Fibroblast of peridontal ligament (primary cell): ENCODE results near the gene RBFOX2.
A peak's percentile ranks its signal among the peaks of the same experiment; 100 is the strongest.

Source experiments
- DNase-seq: peaks from one replicate; pipeline ENCODE4 v3.0.0-alpha.2; 2010; ENCODE audit errors: extremely low read depth

Gene RBFOX2

DNA sequence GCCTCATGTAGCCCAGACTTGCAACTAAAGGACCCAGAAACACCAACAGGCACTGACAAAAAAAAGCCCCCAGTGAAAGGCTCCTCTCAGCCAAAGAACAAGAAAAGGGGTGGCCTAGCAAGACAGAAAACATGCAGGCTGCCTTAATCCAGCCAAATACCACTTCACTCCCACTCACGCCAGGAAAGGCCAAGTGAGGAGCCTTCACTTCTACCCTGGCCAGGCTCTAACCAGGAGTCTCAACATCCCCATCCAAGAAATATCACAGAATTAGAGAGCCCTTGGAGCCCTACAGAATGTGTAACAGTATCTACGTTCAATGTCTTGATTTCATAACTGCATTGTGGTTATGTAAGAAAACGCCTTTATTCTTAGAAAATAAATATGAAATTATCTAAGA, 162.0 kb downstream of the RBFOX2 start:
- peak; percentile 48 for DNase-seq

GRCh38 chr22:35864545-35865165, 164.0 kb downstream of the RBFOX2 start:
- DNase-seq = peak; percentile 36

DNA sequence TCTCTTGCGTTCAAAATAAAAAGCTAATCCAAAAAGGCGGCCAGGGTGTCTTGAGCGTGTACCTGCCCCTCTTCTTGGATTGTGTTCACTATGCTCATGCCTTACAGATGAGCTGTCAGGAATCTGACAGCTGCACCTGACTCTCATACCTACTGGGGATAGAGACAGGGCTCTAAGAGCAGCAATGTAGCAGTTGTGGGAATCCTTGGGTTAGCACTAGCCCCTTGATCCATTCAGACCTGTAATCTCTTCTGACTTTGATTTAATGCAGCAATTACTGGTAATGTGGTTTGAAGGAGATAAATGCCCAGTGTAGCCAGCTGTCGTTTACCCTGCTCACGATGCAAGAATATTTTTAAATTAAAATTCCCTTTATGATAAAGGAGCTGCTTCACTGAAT, 165.2 kb downstream of the RBFOX2 start:
- DNase-seq = no peak

DNA sequence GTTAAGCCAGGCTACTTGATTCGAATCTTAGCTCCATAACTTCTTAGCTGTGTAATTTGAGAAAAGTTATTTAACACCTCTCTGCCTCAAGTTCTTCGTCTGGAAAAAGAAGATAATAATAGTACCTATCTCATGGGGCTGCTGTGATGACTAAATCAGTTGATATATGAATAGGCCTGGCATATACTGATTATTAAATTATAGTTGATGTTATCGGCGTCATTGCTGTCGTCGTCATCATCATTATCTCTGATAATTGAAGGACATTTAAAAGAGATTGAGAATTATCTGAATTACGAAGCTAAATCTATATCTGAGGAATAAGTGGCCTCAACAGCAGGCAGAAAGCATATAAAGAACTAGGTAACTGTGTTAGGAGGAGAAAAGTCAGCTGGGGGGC, 165.9 kb downstream of the RBFOX2 start:
- DNase-seq = no peak

DNA sequence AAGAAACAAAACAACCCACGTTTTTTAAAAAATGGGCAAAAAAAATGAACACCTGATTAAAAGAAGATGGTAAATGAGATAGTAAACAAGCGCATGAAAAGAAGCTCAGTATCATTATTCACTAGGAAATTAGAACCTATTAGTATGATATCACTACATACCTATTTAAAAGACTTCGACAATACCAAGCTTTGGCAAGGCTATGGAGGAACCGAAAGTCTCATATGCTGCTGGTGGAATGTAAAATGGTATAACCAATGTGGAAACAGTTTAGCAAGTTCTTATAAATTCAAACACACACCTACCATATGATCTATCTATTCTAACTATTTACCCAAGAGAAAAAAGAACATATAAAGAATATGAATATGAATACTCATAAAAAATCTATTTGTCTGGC, 167.2 kb downstream of the RBFOX2 start:
- DNase-seq = no peak

DNA sequence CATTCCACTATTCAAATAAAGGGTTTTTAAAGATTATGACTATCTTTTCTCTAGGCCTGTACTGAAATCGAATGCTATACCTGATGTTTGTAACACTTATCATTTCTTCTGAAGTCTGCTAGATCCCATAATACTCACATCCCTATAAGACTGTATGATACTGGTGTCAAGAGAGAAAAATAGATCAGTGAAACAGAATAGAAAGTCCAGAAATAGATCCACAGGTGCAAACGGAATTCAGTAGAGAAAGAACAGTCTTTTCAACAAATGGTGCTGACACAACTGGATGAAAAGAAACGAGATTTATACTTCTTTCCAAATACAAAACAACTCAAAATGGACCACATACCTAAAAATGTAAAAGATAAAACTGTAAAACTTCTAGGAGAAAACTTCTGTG, 167.8 kb downstream of the RBFOX2 start:
- no peak for DNase-seq

- no peak for DNase-seq
Observed at GRCh38 chr22:35860087-35860733, 168.4 kb downstream of the RBFOX2 start.

DNA sequence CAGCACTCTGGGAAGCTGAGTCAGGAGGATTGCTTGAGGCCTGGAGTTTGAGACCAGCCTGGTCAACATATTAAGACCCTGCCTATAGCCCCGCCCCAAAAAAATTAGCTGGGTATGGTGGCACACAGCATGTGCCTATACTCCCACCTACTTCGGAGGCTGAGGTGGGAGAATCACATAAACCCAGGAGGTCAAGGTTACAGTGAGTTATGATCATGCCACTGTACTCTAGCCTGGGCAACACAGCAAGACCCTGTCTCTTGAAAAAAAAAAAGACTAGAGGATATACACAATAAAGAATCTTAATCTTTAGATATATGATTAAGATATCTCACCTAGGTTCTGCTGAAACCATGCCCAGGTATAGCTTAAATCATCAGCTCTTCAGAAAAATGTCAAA, 174.3 kb downstream of the RBFOX2 start:
- no peak for DNase-seq

- DNase-seq = no peak
Observed at GRCh38 chr22:35852076-35852475, 176.5 kb downstream of the RBFOX2 start.

DNA sequence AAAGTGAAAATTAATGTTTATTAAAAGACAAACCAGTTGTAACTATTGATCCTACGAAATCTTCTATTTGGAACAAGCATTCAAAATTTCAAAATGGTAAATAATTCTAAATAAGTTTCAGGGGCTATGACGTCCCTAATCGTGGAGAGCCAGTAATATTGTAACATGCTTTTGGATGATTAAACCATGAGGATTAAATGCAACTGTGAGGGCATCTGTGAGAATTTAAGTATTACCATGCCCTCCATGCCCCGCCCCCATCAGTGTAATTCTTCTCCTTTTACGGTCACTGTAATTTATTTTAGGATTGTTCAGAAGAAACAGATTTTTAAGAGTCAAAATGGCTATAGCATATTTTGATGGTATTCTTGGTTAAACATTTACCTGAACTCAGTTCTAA, 177.8 kb downstream of the RBFOX2 start:
- no peak for DNase-seq

DNA sequence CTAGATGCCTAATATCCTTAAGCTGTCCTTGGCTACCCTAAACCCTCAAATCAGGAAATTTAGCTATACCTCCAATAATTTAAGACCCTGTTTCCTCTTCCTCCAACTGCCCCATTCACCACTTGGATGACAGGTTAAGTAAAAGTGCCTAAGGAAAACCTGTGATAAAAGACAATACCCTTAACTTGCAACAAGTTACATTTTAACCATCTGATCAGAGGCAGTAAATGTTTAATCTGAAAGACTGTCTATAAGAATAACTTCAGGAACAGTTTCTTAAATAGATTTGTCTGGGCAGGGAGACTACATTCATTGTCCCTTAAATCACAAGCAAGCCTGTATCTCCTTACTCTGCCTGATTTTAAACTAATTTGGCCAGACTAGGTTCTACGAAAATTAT, 181.8 kb downstream of the RBFOX2 start:
- no peak for DNase-seq

- no peak for DNase-seq
Observed at GRCh38 chr22:35844886-35845285, 183.7 kb downstream of the RBFOX2 start.

DNA sequence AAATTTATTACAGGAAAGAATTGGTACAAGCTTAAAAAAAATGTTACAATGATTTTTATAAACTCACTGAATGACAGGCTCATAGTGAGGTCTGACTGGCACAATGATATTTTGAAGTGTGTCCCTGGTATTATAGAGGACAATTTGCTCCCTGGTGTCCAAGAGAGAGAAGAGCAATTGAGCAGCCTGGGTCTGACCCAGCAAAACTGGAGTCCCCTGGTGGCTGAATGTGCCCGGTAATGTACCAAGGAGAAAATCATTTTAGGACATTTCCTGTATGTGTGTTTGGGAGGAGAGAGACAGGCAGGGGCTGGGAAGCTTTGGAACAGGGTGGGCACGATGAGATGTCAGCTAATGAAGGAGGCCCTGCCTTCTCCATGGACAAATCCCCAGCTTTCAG, 185.7 kb downstream of the RBFOX2 start:
- peak; percentile 43 for DNase-seq

- DNase-seq = no peak
Observed at GRCh38 chr22:35842519-35842913, 186.1 kb downstream of the RBFOX2 start.

DNA sequence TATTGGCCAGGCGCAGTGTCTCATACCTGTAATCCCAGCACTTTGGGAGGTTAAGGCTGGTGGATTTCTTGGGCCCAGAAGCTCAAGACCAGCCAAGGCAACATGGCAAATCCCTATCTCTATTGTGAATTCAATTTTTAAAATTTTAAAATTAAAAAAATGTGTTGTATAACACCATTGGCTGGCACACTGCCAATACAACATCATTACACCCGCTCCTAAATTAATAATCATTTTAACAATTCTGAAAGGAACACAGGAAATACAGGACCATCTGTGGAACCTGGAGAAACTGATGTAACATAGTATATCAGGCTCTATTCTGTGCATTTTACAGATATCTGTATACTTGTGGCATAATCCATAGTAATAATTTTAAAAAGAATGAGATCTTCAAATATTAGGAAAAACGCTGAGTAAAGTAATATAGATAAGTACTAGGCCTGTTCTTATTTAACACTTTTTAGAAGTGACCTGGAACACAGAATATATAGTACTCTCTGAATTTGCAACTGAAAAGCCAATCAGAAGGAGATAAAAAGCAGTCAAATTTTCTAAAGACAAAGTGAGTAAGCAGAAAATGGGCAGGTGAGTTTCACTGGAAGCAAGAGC, 186.6 kb downstream of the RBFOX2 start:
- DNase-seq = no peak

DNA sequence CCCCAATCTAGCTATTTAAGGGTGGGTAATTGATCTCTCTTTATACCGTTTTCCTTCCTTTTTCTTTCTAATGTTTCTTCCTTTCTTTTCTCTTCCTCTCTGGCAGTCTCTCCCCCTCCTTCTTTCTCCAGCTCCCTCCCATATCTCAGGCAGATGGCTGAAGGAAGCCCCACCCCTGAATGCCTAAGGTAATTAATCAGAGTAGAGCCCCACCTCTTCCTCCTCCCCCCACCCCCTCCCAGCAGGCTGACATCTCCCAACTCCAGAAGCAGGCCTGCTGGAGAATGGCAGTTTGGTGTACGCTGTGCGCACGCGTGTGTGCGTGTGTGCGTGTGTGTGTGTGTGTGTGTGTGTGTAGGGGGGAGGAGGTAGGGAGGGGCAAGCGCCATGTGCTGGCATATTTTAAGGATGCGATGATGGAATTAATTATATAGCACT, 188.3 kb downstream of the RBFOX2 start:
- DNase-seq = peak; percentile 97

DNA sequence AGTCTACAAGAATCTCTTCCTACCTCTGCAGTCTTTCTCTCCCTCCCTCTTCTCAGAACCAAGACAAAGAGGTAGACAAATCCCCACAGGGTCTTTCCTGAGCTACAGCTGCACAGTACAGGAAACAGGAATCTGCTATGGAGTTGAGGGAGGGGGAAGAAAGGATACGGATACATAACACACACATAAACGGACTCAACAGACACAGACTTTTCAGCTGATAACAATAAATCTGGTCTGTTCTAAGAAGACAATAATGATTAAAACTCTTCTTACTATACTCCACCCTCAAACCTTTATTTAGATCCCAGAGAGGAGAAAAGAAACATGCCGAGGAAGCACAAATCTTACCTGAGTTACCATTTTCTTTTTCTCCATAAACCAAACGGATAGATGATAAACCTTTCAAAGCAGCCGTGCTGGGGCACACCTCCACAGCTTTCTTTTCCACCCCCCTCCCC, 188.8 kb downstream of the RBFOX2 start:
- peak; percentile 37 for DNase-seq

DNA sequence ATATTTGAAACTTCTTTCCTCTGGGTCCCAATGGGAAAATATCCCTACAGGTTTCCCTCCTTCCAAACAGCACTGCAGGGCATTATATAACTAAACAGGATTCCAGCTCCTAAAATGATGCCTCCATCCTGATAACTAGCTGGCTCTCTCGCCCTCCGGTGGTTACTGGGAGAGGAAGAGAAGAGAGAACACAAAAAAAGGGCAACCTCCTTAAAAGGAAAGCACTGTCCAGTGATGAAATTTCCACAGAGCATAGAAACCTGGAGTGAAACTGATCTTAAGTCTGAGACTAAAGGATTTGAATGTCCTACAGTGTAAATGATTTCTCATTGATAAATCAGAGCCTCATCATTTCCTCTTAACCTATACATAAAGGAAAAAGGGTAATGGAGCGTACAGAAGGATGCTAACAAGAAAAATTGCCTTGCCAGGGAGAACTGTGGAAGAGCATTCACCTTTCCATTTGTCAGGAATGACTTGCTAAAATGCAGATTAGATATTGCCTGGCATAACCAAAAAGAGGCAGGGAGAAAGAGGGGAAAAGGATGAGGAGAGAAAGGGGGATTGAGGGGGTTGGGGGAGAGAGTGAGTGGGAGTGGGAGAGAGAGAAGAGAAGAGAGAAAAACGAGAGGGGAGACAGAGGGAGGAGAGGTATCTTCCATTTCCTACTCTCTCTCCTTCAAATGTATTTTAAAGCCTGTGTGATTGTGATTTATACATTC, 189.6 kb downstream of the RBFOX2 start:
- peak; percentile 88 for DNase-seq

DNA sequence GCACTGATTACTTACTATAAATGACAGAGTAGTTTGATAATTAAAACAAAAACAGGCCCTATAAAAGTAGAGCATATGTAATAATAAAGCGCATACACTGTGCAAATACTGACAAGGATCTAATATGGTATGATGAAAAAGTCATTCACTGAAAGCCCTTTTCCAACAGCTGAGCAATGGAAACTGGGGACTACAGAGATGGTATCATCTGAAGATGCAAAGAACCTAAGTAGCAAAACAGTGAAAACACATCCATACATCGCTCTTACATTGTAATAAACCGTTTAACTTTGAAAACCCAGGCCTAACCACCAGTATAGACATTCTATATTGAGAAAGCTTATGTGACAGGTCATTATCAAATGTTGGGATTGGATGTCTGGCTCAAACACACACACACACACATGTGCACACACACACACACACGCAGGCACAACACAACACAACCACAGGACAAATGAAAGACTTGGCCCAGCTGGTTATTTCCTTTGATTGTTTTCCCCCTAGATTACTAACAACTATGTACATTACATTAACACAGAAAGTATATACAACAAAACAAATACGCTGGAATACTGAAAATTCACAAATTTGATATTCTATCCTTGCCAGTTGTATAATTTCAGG, 191.4 kb downstream of the RBFOX2 start:
- peak; percentile 19 for DNase-seq

DNA sequence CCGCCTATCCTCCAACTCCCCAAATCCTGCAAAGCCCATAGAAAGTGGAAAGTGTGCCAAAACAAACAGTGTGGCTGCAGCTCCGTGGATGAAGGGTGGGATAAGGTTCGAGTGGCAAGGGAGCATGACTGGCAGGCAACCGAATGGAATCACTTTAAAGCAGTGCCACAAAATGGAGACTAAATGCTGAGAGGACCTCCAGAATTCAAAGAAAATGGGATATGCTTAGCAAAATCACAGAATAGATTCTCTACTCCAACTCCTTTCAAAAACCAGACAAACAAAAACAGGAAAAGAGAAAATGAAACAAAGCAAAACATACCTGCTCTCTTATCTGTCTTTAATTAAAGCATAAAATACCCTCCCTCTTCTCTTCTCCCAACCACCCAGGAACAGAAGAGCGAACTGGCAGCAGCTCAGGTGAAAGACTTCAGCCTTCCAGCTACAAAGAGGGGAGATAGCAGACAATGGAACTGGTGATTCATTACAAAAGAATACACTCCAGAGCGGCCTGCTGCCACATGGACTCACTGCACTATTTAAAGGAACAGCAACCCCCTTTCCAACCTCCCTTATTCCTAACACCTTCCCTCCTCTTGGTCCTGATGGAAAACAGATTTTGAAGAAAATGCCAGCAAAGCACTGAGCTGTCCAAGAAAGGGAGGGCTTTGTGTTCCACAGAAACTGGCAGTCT, 192.5 kb downstream of the RBFOX2 start:
- DNase-seq = peak; percentile 95

DNA sequence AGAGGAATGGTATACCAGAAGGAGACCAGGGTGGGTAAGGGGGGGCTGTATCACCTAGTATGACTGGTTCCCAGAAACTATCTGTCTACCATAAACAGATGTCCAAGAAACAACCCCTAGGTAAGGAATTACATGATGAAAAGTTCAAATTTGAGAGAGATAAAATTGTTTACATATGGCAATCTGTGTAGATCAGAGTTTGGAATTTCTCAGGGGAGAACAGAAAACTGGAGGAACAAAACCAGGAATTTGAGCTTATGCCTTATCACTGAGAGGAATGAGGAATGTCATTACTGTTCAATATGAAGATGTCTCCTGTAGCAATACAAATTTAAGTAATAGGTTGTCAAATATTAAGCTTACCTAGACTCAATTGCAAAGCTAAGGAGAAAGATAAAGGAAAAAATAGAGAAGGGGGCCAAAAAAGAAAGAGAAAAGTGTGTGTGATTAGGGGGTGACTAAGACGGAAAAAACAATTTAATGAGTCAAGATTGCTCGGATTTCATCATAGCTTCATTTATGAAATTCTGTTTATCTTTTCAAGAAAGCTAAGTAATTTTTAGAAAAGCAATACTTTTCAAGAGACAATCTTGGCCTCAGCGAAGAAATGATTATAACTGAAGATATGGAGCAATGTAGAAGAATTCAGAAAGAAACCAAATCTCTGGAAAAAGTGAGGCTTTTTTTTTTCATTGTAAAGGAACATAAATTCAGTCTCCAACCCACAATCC, 193.2 kb downstream of the RBFOX2 start:
- peak; percentile 91 for DNase-seq
